Measurements from ENCODE around the gene NEO1. TPM values are rescaled to one million over a fixed set of nuclear protein-coding genes. Genes with fewer than 3 reads are reported as not detected.

The NEO1 gene
- total RNA-seq, 1 experiment from 2014 or later = 41.8 TPM

- Mint-ChIP-seq H3K36me3 (ENCODE audit: insufficient read depth in 1 of 3, low read depth in 3 of 3) (peaks cover 0 to 20% (median 4%) of the 10 kb centered on the region in 3 experiments; a peak in 6 of 7 replicates), H3K27ac (no peak overlapping the region), H3K27me3 (ENCODE audit: low read depth) (no peaks in the 10 kb centered on the region), H3K9me3 (no peaks in the 10 kb centered on the region), H3K4me3 (no peak overlapping the region), H3K4me1 (no peaks in the 10 kb centered on the region)
- no CpG with 5 or more reads among the region's 1 CpG for WGBS (ENCODE audit: extremely low coverage, insufficient read length, low lambda C conversion rate)
- H2BK12ac ChIP-seq (ENCODE audit: insufficient read length, low read depth, low read length) = no peak overlapping the region
- no peak for TF ChIP-seq CTCF (conservative IDR thresholded peaks at IDR 0.05)
- H2BK5ac ChIP-seq (ENCODE audit: insufficient read length, low read length) = no peak overlapping the region
- no peak overlapping the region for H3K23ac ChIP-seq (ENCODE audit: insufficient read length, low read depth, low read length)
- no peak overlapping the region for H4K91ac ChIP-seq (ENCODE audit: insufficient read length, low read depth, low read length)
- H3K9me3 ChIP-seq (ENCODE audit: control insufficient read depth, low read depth, low read length) = no peaks in the 10 kb centered on the region
- no peak overlapping the region for H3K56ac ChIP-seq (ENCODE audit: insufficient read length, low read depth, low read length)
- H4K5ac ChIP-seq (ENCODE audit: insufficient read length, low read depth, low read length) = no peak overlapping the region
- no peak overlapping the region for H3K18ac ChIP-seq (ENCODE audit: insufficient read length, low read depth, low read length)
- no peaks in the 10 kb centered on the region for H3K79me2 ChIP-seq (ENCODE audit: insufficient read depth, low read length)
- no peak overlapping the region for H2BK120ac ChIP-seq (ENCODE audit: low read depth, low read length, poor library complexity, severe bottlenecking)
- H3K14ac ChIP-seq (ENCODE audit: insufficient read depth, low read length) = no peak overlapping the region
- H3K23me2 ChIP-seq (ENCODE audit: insufficient read length, low read depth, low read length, poor library complexity, severe bottlenecking) = no peaks in the 10 kb centered on the region
- H3K4me2 ChIP-seq (ENCODE audit: insufficient read depth, insufficient read length, low read length) = no peak overlapping the region
- no peak overlapping the region for H2BK20ac ChIP-seq (ENCODE audit: low read depth, low read length, poor library complexity, severe bottlenecking)
- no peak overlapping the region for H3K9ac ChIP-seq (ENCODE audit: extremely low read depth, insufficient read length, low read length)
- H3T11ph ChIP-seq (ENCODE audit: low read length) = no peak overlapping the region
- no peak overlapping the region for H2BK15ac ChIP-seq (ENCODE audit: low read depth, low read length)
- H2AFZ ChIP-seq (ENCODE audit: low read length) = no peak overlapping the region
- no peak overlapping the region for H3K27ac ChIP-seq (ENCODE audit: insufficient read length, low read depth, low read length)
- H3K4ac ChIP-seq (ENCODE audit: low read depth, low read length) = no peak overlapping the region
- no peaks in the 10 kb centered on the region for H3K27me3 ChIP-seq (ENCODE audit: insufficient read depth, low read length)
- no peaks in the 10 kb centered on the region for H3K79me1 ChIP-seq (ENCODE audit: insufficient read depth, low read depth, low read length, poor library complexity, severe bottlenecking)
- no peak for DNase-seq
- H3K4me1 ChIP-seq (ENCODE audit: insufficient read depth, low read length) = no peaks in the 10 kb centered on the region
- no peak overlapping the region for H2AK5ac ChIP-seq (ENCODE audit: insufficient read length, low read length)
- H4K20me1 ChIP-seq (ENCODE audit: control insufficient read depth, insufficient read depth, insufficient read length) = no peaks in the 10 kb centered on the region
- H4K8ac ChIP-seq (replicated peaks; ENCODE audit: insufficient read length, low read depth, low read length) = no peak overlapping the region
These were observed 81.9 kb downstream of the NEO1 start for GRCh38 chr15:73134196-73134595.

Measured in H9 (cell line).